Dermis lymphatic vessel endothelial cell (primary cell): ENCODE measurements around the gene DBT. TPM values are rescaled to one million over a fixed set of nuclear protein-coding genes. Genes with fewer than 3 reads are reported as not detected.

Experiments
- total RNA-seq: library from RNA; depleted of rRNA; stranded (reverse); fragments of >200 nt; gene quantifications from 2 replicates; pipeline ENCODE4 v1.2.1, GENCODE V29; 2014

Gene DBT
- total RNA-seq = 5.7 and 5.9 TPM in 2 replicates

DNA sequence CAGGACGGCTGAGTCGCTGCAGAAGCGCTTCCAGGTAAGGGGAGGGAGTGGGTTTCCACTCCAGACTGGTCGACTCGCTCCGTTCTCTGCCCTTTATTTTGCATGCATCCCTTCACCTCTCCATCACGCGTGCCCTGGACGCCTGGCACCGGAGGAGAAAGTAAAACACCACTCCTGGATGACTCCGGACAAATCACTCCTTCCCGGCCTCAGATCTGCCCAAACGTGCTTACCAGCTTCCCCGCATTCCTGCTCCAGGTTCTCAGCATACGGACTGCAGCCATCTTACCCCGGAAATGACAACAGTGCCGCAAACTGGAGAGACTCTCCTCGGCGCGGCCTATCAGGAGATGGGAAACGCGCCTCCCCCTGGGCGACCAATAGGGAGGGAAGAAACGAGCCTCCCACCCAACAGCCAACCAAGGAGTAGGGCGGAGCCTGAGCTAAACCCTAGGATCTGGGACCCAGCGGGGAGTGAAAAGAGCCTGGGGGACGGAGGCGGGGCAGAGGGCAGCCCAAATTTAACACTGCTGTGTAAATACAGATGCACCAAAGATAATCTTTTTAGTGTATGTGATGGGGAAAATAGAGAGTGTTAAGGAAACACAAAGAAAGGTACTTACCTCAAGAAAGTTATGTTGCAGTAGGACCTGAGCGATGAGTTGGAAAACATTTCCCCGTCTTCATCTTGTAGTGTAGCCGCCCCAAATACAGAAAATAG lies at the start of gene DBT:
DBT (minus strand) TSS at position 298 of the 721 bp plus-strand sequence; CDS start at position 284, 14 bp downstream.

DNA sequence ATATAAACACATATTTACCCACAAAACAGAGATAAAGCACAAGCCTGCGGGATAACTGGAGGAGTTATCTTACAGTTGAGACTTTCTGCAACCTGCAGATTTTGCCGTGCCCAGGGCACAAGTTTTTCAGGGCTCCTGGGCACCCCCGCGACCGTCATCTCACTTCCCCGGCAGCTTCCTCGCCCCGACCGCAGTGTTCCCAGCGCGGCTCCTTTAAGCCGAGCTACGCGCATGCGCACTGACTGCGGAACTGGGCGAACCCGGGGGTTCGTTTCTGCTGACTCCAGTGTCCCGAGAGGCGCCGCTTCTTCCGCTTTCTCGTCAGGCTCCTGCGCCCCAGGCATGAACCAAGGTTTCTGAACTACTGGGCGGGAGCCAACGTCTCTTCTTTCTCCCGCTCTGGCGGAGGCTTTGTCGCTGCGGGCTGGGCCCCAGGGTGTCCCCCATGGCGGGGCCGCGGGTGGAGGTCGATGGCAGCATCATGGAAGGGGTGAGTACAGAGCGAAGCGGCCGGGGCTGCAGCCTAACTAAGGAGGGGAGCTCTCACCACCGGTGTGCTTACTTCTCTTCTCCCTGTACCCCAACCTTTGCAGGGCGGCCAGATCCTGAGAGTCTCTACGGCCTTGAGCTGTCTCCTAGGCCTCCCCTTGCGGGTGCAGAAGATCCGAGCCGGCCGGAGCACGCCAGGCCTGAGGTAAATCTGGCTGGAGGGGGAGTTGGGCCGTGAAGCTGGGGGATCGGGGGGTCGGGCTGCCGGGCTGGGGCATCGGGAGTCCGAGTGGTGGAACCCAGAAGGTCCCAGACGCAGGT lies 16.5 kb upstream of the DBT start, which contains the start of gene RTCA:
RTCA (plus strand) TSS at position 286 of the 810 bp plus-strand sequence; CDS start at position 446, 160 bp downstream.

DNA sequence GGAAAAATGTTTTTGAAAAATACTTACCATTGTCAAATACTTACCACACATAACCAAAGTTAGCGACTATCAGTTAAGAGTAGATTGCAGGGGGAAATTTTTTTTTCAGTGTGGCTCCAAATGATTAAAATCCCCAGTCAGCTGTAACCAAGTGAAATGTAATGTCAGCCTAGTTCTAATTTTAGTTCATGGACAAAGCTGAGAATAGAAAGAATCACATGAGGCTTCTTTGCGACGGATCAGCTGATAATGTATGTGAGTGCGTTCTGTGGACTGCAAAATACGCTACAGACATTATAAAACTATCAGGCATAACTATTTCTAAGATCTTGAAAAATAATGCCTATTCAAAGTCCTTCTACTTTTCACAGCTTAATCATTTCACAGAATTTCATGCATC lies 71.5 kb downstream of the DBT start, which contains the start of gene LRRC39:
LRRC39 (minus strand) TSS at position 166 of the 400 bp plus-strand sequence. CDS start 9,740 bp downstream, outside the sequence.

Other genes starting within 250 kb of the DBT start
- gene SASS6, start 116.9 kb downstream of the DBT start, total RNA-seq = 0.98 and 1.0 TPM in 2 replicates
- gene TRMT13, start 116.7 kb downstream of the DBT start, total RNA-seq = 7.4 and 12.1 TPM in 2 replicates
- 0.34 and 0.43 TPM in 2 replicates for gene LRRC39, start 71.6 kb downstream of the DBT start, total RNA-seq
- gene RTCA, start 16.4 kb upstream of the DBT start, total RNA-seq = 37.4 and 39.3 TPM in 2 replicates
- 7.6 and 9.0 TPM in 2 replicates for gene CDC14A, start 102.7 kb upstream of the DBT start, total RNA-seq